GM23248 (cell line): ENCODE results near the gene DPP10.

Source experiments
- EZH2 ChIP-seq: fragments of 200-600 bp; sonication (generic); IDR thresholded peaks from 2 replicates; pipeline ENCODE4 v1.6.1; 2018; ENCODE audit warnings: antibody characterized with exemption, mild to moderate bottlenecking; ENCODE audit not compliant: insufficient read depth, poor library complexity, severe bottlenecking
- EZH2phosphoT487 ChIP-seq: fragments of 200-600 bp; sonication (generic); IDR thresholded peaks from 2 replicates; pipeline ENCODE4 v1.6.1; 2018; ENCODE audit warnings: antibody characterized with exemption, moderate library complexity, mild to moderate bottlenecking, low read depth; ENCODE audit not compliant: insufficient read depth

- TF ChIP-seq EZH2, result no peak
- TF ChIP-seq EZH2phosphoT487, result no peak
These were observed 1444.9 kb downstream of the DPP10 start for GRCh38 chr2:115887209-115887776.
